Breast epithelium (tissue), 3 donors: ENCODE data around the gene DBN1.
"Not testable (repeated sequence)": the region's sequence is repeated elsewhere in the genome, so short reads cannot be mapped to it uniquely, and the experiment has no call there.

Source experiments
- CTCF ChIP-seq, 3 donors: fragments of 450-650 bp; IDR thresholded peaks; one replicate each; pipeline ENCODE4 v1.5.1; 2016 to 2017; ENCODE audit warnings: antibody characterized with exemption in 3 of 3, mild to moderate bottlenecking in 3 of 3, moderate library complexity in 3 of 3
- POLR2A ChIP-seq: fragments of 450-650 bp; IDR thresholded peaks from one replicate; pipeline ENCODE4 v1.6.1; 2016; ENCODE audit warnings: antibody characterized with exemption, mild to moderate bottlenecking, moderate library complexity

- not testable (repeated sequence) for TF ChIP-seq CTCF (IDR thresholded peaks at IDR 0.05); POLR2A
Observed at GRCh38 chr5:177420472-177420871, 53.0 kb downstream of the DBN1 start.
